B cell (primary cell): ENCODE measurements around the gene ZBTB40. TPM values are rescaled to one million over a fixed set of nuclear protein-coding genes. Genes with fewer than 3 reads are reported as not detected.

Experiments used
- ATAC-seq: fragments of 200-7000 bp; cut with Tn5 transposase; one replicate; pipeline ENCODE4 v1.10.0; 2021; ENCODE audit warnings: low read depth, mild to moderate bottlenecking, moderate number of reproducible peaks, moderate library complexity
- CTCF ChIA-PET: fragments of 350-600 bp; sonication (Branson Sonifier 250); formaldehyde crosslinking; loops from one replicate; lab custom pipeline; 2021; ENCODE audit warnings: antibody characterized with exemption, inconsistent platforms; lab: Charles Lee
- POLR2A ChIA-PET: fragments of 350-600 bp; sonication (Branson Sonifier 250); formaldehyde crosslinking; loops from one replicate; lab custom pipeline; 2021; ENCODE audit warnings: antibody characterized with exemption; lab: Charles Lee
- DNase-seq: peaks from one replicate; pipeline ENCODE4 v3.0.0; 2013
- H2AFZ ChIP-seq: 2 replicates; pipeline ENCODE4 v1.6.1; 2012; ENCODE audit warnings: mild to moderate bottlenecking, low read depth, low read length; ENCODE audit not compliant: insufficient read depth, poor library complexity, severe bottlenecking
- H3K27ac ChIP-seq, 2 donors: 1 replicate in 1 of 2; 2 replicates in 1 of 2; pipeline ENCODE4 v1.5.1; 2012 to 2013; ENCODE audit warnings: low read length in 2 of 2, mild to moderate bottlenecking in 2 of 2, moderate library complexity in 1 of 2
- H3K27me3 ChIP-seq, 4 experiments: fragments of 200-600 bp in 1 of 4; sonication (generic) in 1 of 4; replicated peaks in 1 of 4; 1 replicate in 2 of 4; 2 replicates in 2 of 4; pipeline versions ENCODE4 v1.6.1 to v1.7.0; 2013 to 2016; ENCODE audit warnings: low read length in 3 of 4, mild to moderate bottlenecking in 2 of 4, mixed read lengths in 1 of 4, moderate library complexity in 1 of 4; ENCODE audit not compliant: insufficient read depth in 4 of 4, control insufficient read depth in 3 of 4; ENCODE audit errors: control extremely low read depth in 1 of 4
- H3K36me3 ChIP-seq, 2 experiments: replicated peaks in 1 of 2; 1 replicate in 1 of 2; 2 replicates in 1 of 2; pipeline versions ENCODE4 v1.6.1 to v1.7.1; 2013; ENCODE audit warnings: low read length in 1 of 2; ENCODE audit not compliant: insufficient read depth in 2 of 2, control insufficient read depth in 1 of 2; ENCODE audit errors: control extremely low read depth in 1 of 2, extremely low read depth in 1 of 2
- H3K4me1 ChIP-seq, 2 donors: fragments of 200-600 bp in 1 of 2; sonication (generic) in 1 of 2; 1 replicate in 1 of 2; 2 replicates in 1 of 2; pipeline versions ENCODE4 v1.5.1 to v1.6.1; 2013 to 2017; ENCODE audit warnings: low read length in 2 of 2; ENCODE audit not compliant: control insufficient read depth in 2 of 2, insufficient read depth in 2 of 2
- H3K4me2 ChIP-seq: replicated peaks from 2 replicates; pipeline ENCODE3; 2012; ENCODE audit warnings: mild to moderate bottlenecking, low read depth, low read length; ENCODE audit not compliant: poor library complexity, severe bottlenecking
- H3K4me3 ChIP-seq, 5 experiments: fragments of 200-600 bp in 1 of 5; sonication (generic) in 1 of 5; 1 replicate in 3 of 5; 2 replicates in 2 of 5; pipeline versions ENCODE4 v1.5.1 to v1.7.0; 2011 to 2016; ENCODE audit warnings: low read length in 4 of 5, mild to moderate bottlenecking in 4 of 5, low read depth in 2 of 5, control low read depth in 1 of 5, moderate library complexity in 1 of 5; ENCODE audit not compliant: insufficient read depth in 1 of 5; ENCODE audit errors: control extremely low read depth in 1 of 5, extremely low read depth in 1 of 5
- H3K79me2 ChIP-seq: fragments of 200-600 bp; sonication (generic); one replicate; pipeline ENCODE4 v1.6.0; 2016; ENCODE audit warnings: low read length; ENCODE audit not compliant: control insufficient read depth, insufficient read depth
- H3K9ac ChIP-seq: fragments of 200-600 bp; sonication (generic); 2 replicates; pipeline ENCODE4 v1.6.1; 2017; ENCODE audit warnings: mild to moderate bottlenecking, low read length, moderate library complexity
- H3K9me3 ChIP-seq, 3 donors: one replicate each; pipeline versions ENCODE4 v1.6.1 to v1.7.1; 2013; ENCODE audit warnings: low read length in 2 of 3; ENCODE audit not compliant: control insufficient read depth in 2 of 3, insufficient read depth in 1 of 3; ENCODE audit errors: control extremely low read depth in 1 of 3
- H4K20me1 ChIP-seq: 2 replicates; pipeline ENCODE4 v1.6.0; 2012; ENCODE audit warnings: mild to moderate bottlenecking, low read length; ENCODE audit not compliant: insufficient read depth, control insufficient read depth, poor library complexity, severe bottlenecking
- H3K27ac Mint-ChIP-seq: one replicate; pipeline ENCODE4 v1.8.0; 2021; ENCODE audit warnings: mixed read lengths
- H3K27me3 Mint-ChIP-seq: one replicate; pipeline ENCODE4 v1.8.0; 2021; ENCODE audit warnings: mixed read lengths
- H3K4me1 Mint-ChIP-seq: one replicate; pipeline ENCODE4 v1.8.0; 2021; ENCODE audit warnings: mixed read lengths
- H3K4me3 Mint-ChIP-seq: one replicate; pipeline ENCODE4 v1.8.0; 2021; ENCODE audit warnings: mixed read lengths
- H3K9me3 Mint-ChIP-seq: one replicate; pipeline ENCODE4 v1.8.0; 2022; ENCODE audit warnings: mixed read lengths; ENCODE audit not compliant: insufficient read depth
- CTCF ChIP-seq: fragments of 200-600 bp; IDR thresholded peaks from one replicate; pipeline ENCODE4 v1.8.0; 2022; ENCODE audit warnings: antibody characterized with exemption, mild to moderate bottlenecking
- EZH2 ChIP-seq: IDR thresholded peaks from 2 replicates; pipeline ENCODE4 v1.6.1; 2012; ENCODE audit warnings: borderline replicate concordance, low read depth, mild to moderate bottlenecking, moderate library complexity, low read length; ENCODE audit not compliant: insufficient read depth, poor library complexity, severe bottlenecking
- WGBS: methylation state at CpG from one replicate; pipeline ENCODE4 v1.1.5; 2013; ENCODE audit warnings: missing lambda C conversion rate; ENCODE audit not compliant: insufficient coverage; 5-methylcytosine and 5-hydroxymethylcytosine counted together
- intact Hi-C: fragments of 100-400 bp; cut with micrococcal nuclease; formaldehyde crosslinking; loops from one replicate; pipeline ENCODE4 v1.10.0; 2022
- polyA plus RNA-seq: library from polyadenylated mRNA; depleted of rRNA; stranded (reverse); fragments of >200 nt; gene quantifications from 2 replicates; pipeline ENCODE4 v1.2.3, GENCODE V29; 2012
- total RNA-seq, 2 donors: library from RNA; stranded (reverse); fragments of 120-200 nt in 1 of 2; gene quantifications; 1 replicate in 1 of 2; 2 replicates in 1 of 2; pipeline versions ENCODE4 v1.2.3 to v1.2.4, GENCODE V29; 2013 to 2022

The ZBTB40 gene
- total and polyA plus RNA-seq, 2 donors (not counting 1 experiment from before 2014, with no cell fraction given): 30.9 to 51.9 TPM

- Mint-ChIP-seq H3K4me3 (no peak overlapping the region), H3K27ac (no peak overlapping the region), H3K27me3 (no peaks in the 10 kb centered on the region), H3K9me3 (no peaks in the 10 kb centered on the region), H3K4me1 (no peaks in the 10 kb centered on the region)
- no peak overlapping the region for H3K4me3 ChIP-seq
- intact Hi-C loops: no loop called here
- H3K9me3 ChIP-seq: no peaks in the 10 kb centered on the region
- H3K36me3 ChIP-seq: peaks cover 0 to 34% of the 10 kb centered on the region in 2 experiments
- DNase-seq (no peak), ATAC-seq (no peak)
- ChIA-PET POLR2A (no interaction called here), CTCF (interaction anchor here (1.2 kb wide), 1 partner anchor 18 kb away, joined by 3 read pairs; no protein-coding TSS in a partner anchor)
- TF ChIP-seq EZH2 (no peak), CTCF (no peak)
- H3K4me2 ChIP-seq: no peak overlapping the region
- H3K79me2 ChIP-seq: peaks cover 14% of the 10 kb centered on the region
- no peak overlapping the region for H2AFZ ChIP-seq
- H3K27me3 ChIP-seq: no peaks in the 10 kb centered on the region
- H3K27ac ChIP-seq: no peak overlapping the region
- no peaks in the 10 kb centered on the region for H3K4me1 ChIP-seq
- no peak overlapping the region for H3K9ac ChIP-seq
- peaks cover 5% of the 10 kb centered on the region for H4K20me1 ChIP-seq
- 100% methylated on average over 4 of the region's 10 CpGs for whole genome bisulfite sequencing
Observed at GRCh38 chr1:22491995-22492715, 40.5 kb downstream of the ZBTB40 start.

- Histone ChIP-seq H3K4me3 (no peak overlapping the region), H2AFZ (no peak overlapping the region), H3K4me1 (no peaks in the 10 kb centered on the region), H3K27me3 (no peaks in the 10 kb centered on the region), H3K36me3 (peaks cover 0 to 38% of the 10 kb centered on the region in 2 experiments), H3K27ac (no peak overlapping the region), H3K9ac (no peak overlapping the region), H3K4me2 (no peak overlapping the region), H3K79me2 (peaks cover 4% of the 10 kb centered on the region), H4K20me1 (no peaks in the 10 kb centered on the region), H3K9me3 (no peaks in the 10 kb centered on the region)
- Mint-ChIP-seq H3K9me3 (no peaks in the 10 kb centered on the region), H3K4me1 (no peaks in the 10 kb centered on the region), H3K4me3 (no peak overlapping the region), H3K27ac (no peak overlapping the region), H3K27me3 (no peaks in the 10 kb centered on the region)
- ChIA-PET POLR2A (no interaction called here), CTCF (no interaction called here)
- DNase-seq (no peak), ATAC-seq (no peak)
- intact Hi-C loops: no loop called here
- TF ChIP-seq CTCF (no peak), EZH2 (no peak)
- WGBS: no CpG with 5 or more reads among the region's 2 CpGs
Observed at GRCh38 chr1:22494144-22494543, 42.5 kb downstream of the ZBTB40 start.
